Panc1 (cell line): ENCODE data around the gene SIRPG. TPM values are rescaled to one million over a fixed set of nuclear protein-coding genes. Genes with fewer than 3 reads are reported as not detected.
"Not testable (repeated sequence)": the region's sequence is repeated elsewhere in the genome, so short reads cannot be mapped to it uniquely, and the experiment has no call there.

Source experiments
- ATAC-seq: fragments of 200-7000 bp; cut with Tn5 transposase; 2 replicates; pipeline ENCODE4 v1.9.1; 2020; ENCODE audit warnings: mild to moderate bottlenecking, moderate library complexity
- Bru-seq: library from RNA; stranded (reverse); fragments of 400-500 nt; gene quantifications from one replicate; lab custom pipeline; 2021; lab: Mats Ljungman, UMichigan
- BruChase-seq, 2 experiments: library from RNA; stranded (reverse); fragments of 400-500 nt; gene quantifications; one replicate each; lab custom pipeline; 2021; lab: Mats Ljungman, UMichigan
- BruUV-seq: library from RNA; stranded (reverse); fragments of 400-500 nt; replicated peaks from 2 replicates; lab custom pipeline; 2021; lab: Mats Ljungman, UMichigan
- CTCF ChIA-PET: fragments of 300-600 bp; sonication (Branson Sonifier 250); formaldehyde crosslinking; loops from one replicate; lab custom pipeline; 2022; ENCODE audit warnings: antibody characterized with exemption; lab: Charles Lee
- POLR2A ChIA-PET: fragments of 300-600 bp; sonication (Branson Sonifier 250); formaldehyde crosslinking; loops from one replicate; lab custom pipeline; 2022; ENCODE audit warnings: antibody characterized with exemption; lab: Charles Lee
- DNase-seq: peaks from one replicate; pipeline ENCODE4 v3.0.0-alpha.2; 2010; ENCODE audit warnings: low read depth, low spot score
- H3K27ac ChIP-seq: 2 replicates; pipeline ENCODE4 v1.5.1; 2011; ENCODE audit warnings: mild to moderate bottlenecking, low read length, inconsistent platforms
- H3K27me3 ChIP-seq: fragments of 200-500 bp; sonication (Bioruptor generic); 2 replicates; pipeline ENCODE4 v1.6.0; 2014; ENCODE audit warnings: low read length, inconsistent platforms; ENCODE audit not compliant: control insufficient read depth, insufficient read depth
- H3K36me3 ChIP-seq: fragments of 200-500 bp; sonication (Bioruptor generic); 2 replicates; pipeline ENCODE4 v1.5.1; 2014; ENCODE audit warnings: inconsistent platforms, mild to moderate bottlenecking, low read length, moderate library complexity; ENCODE audit not compliant: control insufficient read depth, insufficient read depth
- H3K4me1 ChIP-seq: 2 replicates; pipeline ENCODE4 v1.5.1; 2011; ENCODE audit warnings: inconsistent platforms, mild to moderate bottlenecking, low read length, moderate library complexity; ENCODE audit not compliant: control insufficient read depth, insufficient read depth
- H3K4me3 ChIP-seq, 2 experiments: 2 replicates each; pipeline ENCODE4 v1.5.1; 2011 to 2012; ENCODE audit warnings: low read depth in 2 of 2, low read length in 2 of 2, mild to moderate bottlenecking in 2 of 2, inconsistent platforms in 1 of 2, moderate library complexity in 1 of 2
- H3K9me3 ChIP-seq: fragments of 200-500 bp; sonication (Bioruptor generic); 2 replicates; pipeline ENCODE4 v1.5.1; 2014; ENCODE audit warnings: low read depth, mild to moderate bottlenecking, inconsistent platforms, low read length, moderate library complexity; ENCODE audit not compliant: control insufficient read depth, insufficient read depth
- CTCF ChIP-seq: fragments of 450-650 bp; IDR thresholded peaks from 2 replicates; pipeline ENCODE4 v1.5.1; 2017; ENCODE audit warnings: mild to moderate bottlenecking
- POLR2AphosphoS5 ChIP-seq: IDR thresholded peaks from 2 replicates; pipeline ENCODE4 v1.6.1; 2012; ENCODE audit warnings: mild to moderate bottlenecking, low read depth, low read length, moderate library complexity
- SIN3A ChIP-seq: IDR thresholded peaks from 2 replicates; pipeline ENCODE4 v1.6.1; 2012; ENCODE audit warnings: low read depth, mild to moderate bottlenecking, low read length, moderate library complexity, borderline replicate concordance; ENCODE audit not compliant: insufficient read depth
- TCF7L2 ChIP-seq: IDR thresholded peaks from 2 replicates; pipeline ENCODE4 v1.6.1; 2011; ENCODE audit warnings: mild to moderate bottlenecking, low read depth, low read length, inconsistent platforms
- in situ Hi-C: cut with HindIII; loops from 2 replicates; pipeline ENCODE4 v1.10.0; 2016; ENCODE audit warnings: low sequenced_read_pairs, low pct_unique_long_range_greater_than_20kb
- intact Hi-C: fragments of 100-400 bp; cut with micrococcal nuclease; formaldehyde crosslinking; loops from one replicate; pipeline ENCODE4 v1.10.0; 2022; ENCODE audit not compliant: unreplicated experiment
- long read RNA-seq: library from polyadenylated mRNA; unstranded; transcript quantifications from one replicate; pipeline ENCODE4 v2.0.0, GENCODE V29; 2021; ENCODE audit not compliant: unreplicated experiment
- polyA plus RNA-seq: library from polyadenylated mRNA; unstranded; fragments of >200 nt; gene quantifications from one replicate; pipeline ENCODE4 v1.2.1, GENCODE V29; 2012; ENCODE audit warnings: missing spikeins; ENCODE audit not compliant: insufficient read length
- total RNA-seq: library from RNA; stranded (reverse); gene quantifications from one replicate; pipeline ENCODE4 v1.2.1, GENCODE V29; 2021; ENCODE audit not compliant: unreplicated experiment
- TF ChIP-seq, protein P1 (sequence below), 2 experiments: IDR thresholded peaks; 2 replicates each; pipeline ENCODE4 v1.6.1; 2011 to 2012; ENCODE audit warnings: low read depth in 2 of 2, control low read depth in 1 of 2, low read length in 1 of 2, mild to moderate bottlenecking in 1 of 2, moderate library complexity in 1 of 2; ENCODE audit not compliant: insufficient read depth in 1 of 2

Gene SIRPG
- total RNA-seq (not detected), Bru-seq, nascent RNA (not detected), BruChase-seq, experiment 1, labeled RNA remaining after a 2-hour chase (not detected), BruChase-seq, experiment 2, labeled RNA remaining after a 6-hour chase (percentile 4 among the genes with signal in this experiment)
- not detected for polyA plus RNA-seq
- long read RNA-seq = 0 reads

- Histone ChIP-seq H3K4me1 (no peaks in the 10 kb centered on the region), H3K4me3 (no peak within 1 kb of the TSS), H3K27ac (no peak within 1 kb of the TSS), H3K9me3 (no peaks in the 10 kb centered on the region), H3K36me3 (no peaks in the 10 kb centered on the region), H3K27me3 (peaks cover 10% of the 10 kb centered on the region; the same call in 1 of the 2 replicates)
- CTCF ChIA-PET = no interaction called here
- POLR2A ChIA-PET = no interaction called here
- TF ChIP-seq CTCF = no peak
- BruUV-seq = no TSS peak
- intact Hi-C loops = no loop called here
- DNase-seq (no peak), ATAC-seq (no peak)
- in situ Hi-C loops = no loop called here
These were observed at the start of gene SIRPG for GRCh38 chr20:1657556-1658334. TSS of gene SIRPG (minus strand) at chr20:1657779. CDS start at chr20:1657714, 65 bp downstream.

GRCh38 chr20:1706887-1707286 lies 49.3 kb upstream of the SIRPG start:
- H3K27me3 ChIP-seq = peaks cover 11% of the 10 kb centered on the region
- DNase-seq, POLR2A ChIA-PET, H3K9me3 ChIP-seq, CTCF ChIA-PET, intact Hi-C loops, H3K27ac ChIP-seq, ATAC-seq, BruUV-seq, H3K4me3 ChIP-seq, H3K4me1 ChIP-seq, in situ Hi-C loops, H3K36me3 ChIP-seq: not testable (repeated sequence)

DNA sequence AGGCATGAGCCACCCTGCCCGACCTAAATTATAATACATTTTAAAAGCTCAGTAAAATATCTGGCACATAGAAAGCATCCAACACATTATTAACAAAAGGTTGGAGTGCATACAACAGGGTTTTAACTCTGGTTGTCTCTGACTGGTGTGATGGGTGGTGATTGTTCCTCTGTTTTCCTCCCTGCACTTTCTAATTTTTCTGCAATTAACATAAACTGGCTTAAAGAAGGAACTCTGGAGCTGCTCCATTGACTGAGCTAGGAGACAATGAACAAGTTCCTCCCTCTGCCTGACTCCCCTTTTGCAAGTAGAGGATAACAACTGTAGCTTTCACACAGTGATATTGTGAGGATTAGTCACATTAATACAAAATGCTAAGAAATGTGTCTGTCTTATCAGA lies 48.5 kb upstream of the SIRPG start:
- H3K9me3 ChIP-seq = no peaks in the 10 kb centered on the region
- TF ChIP-seq POLR2AphosphoS5 = no peak
- TF ChIP-seq CTCF = no peak
- TF ChIP-seq TCF7L2 = no peak
- no peak for TF ChIP-seq SIN3A
- TF ChIP-seq, protein P1, sequence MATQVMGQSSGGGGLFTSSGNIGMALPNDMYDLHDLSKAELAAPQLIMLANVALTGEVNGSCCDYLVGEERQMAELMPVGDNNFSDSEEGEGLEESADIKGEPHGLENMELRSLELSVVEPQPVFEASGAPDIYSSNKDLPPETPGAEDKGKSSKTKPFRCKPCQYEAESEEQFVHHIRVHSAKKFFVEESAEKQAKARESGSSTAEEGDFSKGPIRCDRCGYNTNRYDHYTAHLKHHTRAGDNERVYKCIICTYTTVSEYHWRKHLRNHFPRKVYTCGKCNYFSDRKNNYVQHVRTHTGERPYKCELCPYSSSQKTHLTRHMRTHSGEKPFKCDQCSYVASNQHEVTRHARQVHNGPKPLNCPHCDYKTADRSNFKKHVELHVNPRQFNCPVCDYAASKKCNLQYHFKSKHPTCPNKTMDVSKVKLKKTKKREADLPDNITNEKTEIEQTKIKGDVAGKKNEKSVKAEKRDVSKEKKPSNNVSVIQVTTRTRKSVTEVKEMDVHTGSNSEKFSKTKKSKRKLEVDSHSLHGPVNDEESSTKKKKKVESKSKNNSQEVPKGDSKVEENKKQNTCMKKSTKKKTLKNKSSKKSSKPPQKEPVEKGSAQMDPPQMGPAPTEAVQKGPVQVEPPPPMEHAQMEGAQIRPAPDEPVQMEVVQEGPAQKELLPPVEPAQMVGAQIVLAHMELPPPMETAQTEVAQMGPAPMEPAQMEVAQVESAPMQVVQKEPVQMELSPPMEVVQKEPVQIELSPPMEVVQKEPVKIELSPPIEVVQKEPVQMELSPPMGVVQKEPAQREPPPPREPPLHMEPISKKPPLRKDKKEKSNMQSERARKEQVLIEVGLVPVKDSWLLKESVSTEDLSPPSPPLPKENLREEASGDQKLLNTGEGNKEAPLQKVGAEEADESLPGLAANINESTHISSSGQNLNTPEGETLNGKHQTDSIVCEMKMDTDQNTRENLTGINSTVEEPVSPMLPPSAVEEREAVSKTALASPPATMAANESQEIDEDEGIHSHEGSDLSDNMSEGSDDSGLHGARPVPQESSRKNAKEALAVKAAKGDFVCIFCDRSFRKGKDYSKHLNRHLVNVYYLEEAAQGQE (IDR thresholded peaks at IDR 0.05; ENCODE audit: insufficient read depth in 1 of 2, low read depth in 2 of 2, low read length in 1 of 2) = no peak
- in situ Hi-C loops (no loop called here), intact Hi-C loops (no loop called here)
- H3K4me3 ChIP-seq = no peak overlapping the region
- CTCF ChIA-PET = no interaction called here
- DNase-seq (no peak), ATAC-seq (no peak)
- H3K4me1 ChIP-seq = no peaks in the 10 kb centered on the region
- peaks cover 10% of the 10 kb centered on the region for H3K27me3 ChIP-seq
- POLR2A ChIA-PET = no interaction called here
- no peaks in the 10 kb centered on the region for H3K36me3 ChIP-seq
- H3K27ac ChIP-seq = no peak overlapping the region
- no TSS peak for BruUV-seq
